ENCODE data around the gene SNAPC3.

The SNAPC3 gene

DNA sequence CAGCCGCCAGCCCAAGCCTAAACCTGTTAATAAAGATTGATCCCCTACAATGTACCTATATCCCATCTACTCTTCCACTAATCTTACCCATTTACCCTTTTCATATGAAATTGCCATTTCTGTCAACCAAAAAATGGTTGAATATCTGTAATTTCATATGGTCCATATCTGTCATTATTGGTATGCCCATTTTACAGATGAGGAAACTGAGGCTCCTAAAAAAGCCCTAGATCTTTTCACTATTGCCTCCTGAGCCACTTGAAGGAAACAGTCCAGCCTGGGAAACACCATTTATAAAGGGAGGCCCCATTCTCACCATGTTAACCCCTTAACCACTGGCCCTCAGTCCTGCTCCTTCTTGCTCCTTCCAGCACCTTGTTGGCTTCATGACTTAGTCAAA is 41.2 kb upstream of the SNAPC3 start:
- POLR2A ChIA-PET, result no interaction called here
- Histone ChIP-seq H3K36me3 (ENCODE audit: control insufficient read depth in 2 of 2, insufficient read depth in 1 of 2, low read length in 2 of 2) (no peaks in the 10 kb centered on the region), H3K4me1 (ENCODE audit: control insufficient read depth, insufficient read depth, low read length) (no peaks in the 10 kb centered on the region), H3K4me3 (ENCODE audit: low read depth, low read length) (no peak overlapping the region), H3K9me3 (ENCODE audit: control insufficient read depth, insufficient read depth, low read depth, low read length) (no peaks in the 10 kb centered on the region), H3K27ac (ENCODE audit: extremely low read depth, low read depth, low read length) (no peak overlapping the region)
- CTCF ChIA-PET, result no interaction called here
- TF ChIP-seq, protein P1, sequence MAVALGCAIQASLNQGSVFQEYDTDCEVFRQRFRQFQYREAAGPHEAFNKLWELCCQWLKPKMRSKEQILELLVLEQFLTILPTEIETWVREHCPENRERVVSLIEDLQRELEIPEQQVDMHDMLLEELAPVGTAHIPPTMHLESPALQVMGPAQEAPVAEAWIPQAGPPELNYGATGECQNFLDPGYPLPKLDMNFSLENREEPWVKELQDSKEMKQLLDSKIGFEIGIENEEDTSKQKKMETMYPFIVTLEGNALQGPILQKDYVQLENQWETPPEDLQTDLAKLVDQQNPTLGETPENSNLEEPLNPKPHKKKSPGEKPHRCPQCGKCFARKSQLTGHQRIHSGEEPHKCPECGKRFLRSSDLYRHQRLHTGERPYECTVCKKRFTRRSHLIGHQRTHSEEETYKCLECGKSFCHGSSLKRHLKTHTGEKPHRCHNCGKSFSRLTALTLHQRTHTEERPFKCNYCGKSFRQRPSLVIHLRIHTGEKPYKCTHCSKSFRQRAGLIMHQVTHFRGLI (tag by site-specific recombination; IDR thresholded peaks at IDR 0.05), result no peak
- TF ChIP-seq ZNF837 (tag by site-specific recombination; IDR thresholded peaks at IDR 0.05) (no peak), ZNF335 (tag by site-specific recombination; conservative IDR thresholded peaks at IDR 0.05) (no peak), ZNF354C (tag by site-specific recombination; IDR thresholded peaks at IDR 0.05; ENCODE audit: borderline replicate concordance, low read depth) (no peak), ZNF701 (tag by site-specific recombination; IDR thresholded peaks at IDR 0.05) (no peak), ZNF169 (tag by site-specific recombination; IDR thresholded peaks at IDR 0.05) (no peak), ZFP69B (tag by site-specific recombination; IDR thresholded peaks at IDR 0.05) (no peak), ZNF16 (tag by site-specific recombination; IDR thresholded peaks at IDR 0.05; ENCODE audit: low read depth) (no peak), ZXDB (tag by site-specific recombination; IDR thresholded peaks at IDR 0.05) (no peak), ZNF423 (tag by site-specific recombination; IDR thresholded peaks at IDR 0.05) (no peak), ZNF221 (tag by site-specific recombination; IDR thresholded peaks at IDR 0.05; ENCODE audit: borderline replicate concordance) (no peak), ZIC2 (tag by site-specific recombination; IDR thresholded peaks at IDR 0.05) (no peak), ZFP37 (tag by site-specific recombination; IDR thresholded peaks at IDR 0.05) (no peak), ZNF274 (IDR thresholded peaks at IDR 0.05; ENCODE audit: low read length) (no peak), ZNF274 (tag by site-specific recombination; IDR thresholded peaks at IDR 0.05; ENCODE audit: borderline replicate concordance) (no peak)
- TF ChIP-seq, protein P2, sequence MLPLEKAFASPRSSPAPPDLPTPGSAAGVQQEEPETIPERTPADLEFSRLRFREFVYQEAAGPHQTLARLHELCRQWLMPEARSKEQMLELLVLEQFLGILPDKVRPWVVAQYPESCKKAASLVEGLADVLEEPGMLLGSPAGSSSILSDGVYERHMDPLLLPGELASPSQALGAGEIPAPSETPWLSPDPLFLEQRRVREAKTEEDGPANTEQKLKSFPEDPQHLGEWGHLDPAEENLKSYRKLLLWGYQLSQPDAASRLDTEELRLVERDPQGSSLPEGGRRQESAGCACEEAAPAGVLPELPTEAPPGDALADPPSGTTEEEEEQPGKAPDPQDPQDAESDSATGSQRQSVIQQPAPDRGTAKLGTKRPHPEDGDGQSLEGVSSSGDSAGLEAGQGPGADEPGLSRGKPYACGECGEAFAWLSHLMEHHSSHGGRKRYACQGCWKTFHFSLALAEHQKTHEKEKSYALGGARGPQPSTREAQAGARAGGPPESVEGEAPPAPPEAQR (tag by site-specific recombination; IDR thresholded peaks at IDR 0.05), result no peak
- TF ChIP-seq, protein P3, sequence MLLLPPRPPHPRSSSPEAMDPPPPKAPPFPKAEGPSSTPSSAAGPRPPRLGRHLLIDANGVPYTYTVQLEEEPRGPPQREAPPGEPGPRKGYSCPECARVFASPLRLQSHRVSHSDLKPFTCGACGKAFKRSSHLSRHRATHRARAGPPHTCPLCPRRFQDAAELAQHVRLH (tag by site-specific recombination; IDR thresholded peaks at IDR 0.05), result no peak
- TF ChIP-seq, protein P4, sequence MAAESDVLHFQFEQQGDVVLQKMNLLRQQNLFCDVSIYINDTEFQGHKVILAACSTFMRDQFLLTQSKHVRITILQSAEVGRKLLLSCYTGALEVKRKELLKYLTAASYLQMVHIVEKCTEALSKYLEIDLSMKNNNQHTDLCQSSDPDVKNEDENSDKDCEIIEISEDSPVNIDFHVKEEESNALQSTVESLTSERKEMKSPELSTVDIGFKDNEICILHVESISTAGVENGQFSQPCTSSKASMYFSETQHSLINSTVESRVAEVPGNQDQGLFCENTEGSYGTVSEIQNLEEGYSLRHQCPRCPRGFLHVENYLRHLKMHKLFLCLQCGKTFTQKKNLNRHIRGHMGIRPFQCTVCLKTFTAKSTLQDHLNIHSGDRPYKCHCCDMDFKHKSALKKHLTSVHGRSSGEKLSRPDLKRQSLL (tag by site-specific recombination; IDR thresholded peaks at IDR 0.05), result no peak
- TF ChIP-seq, protein P5, sequence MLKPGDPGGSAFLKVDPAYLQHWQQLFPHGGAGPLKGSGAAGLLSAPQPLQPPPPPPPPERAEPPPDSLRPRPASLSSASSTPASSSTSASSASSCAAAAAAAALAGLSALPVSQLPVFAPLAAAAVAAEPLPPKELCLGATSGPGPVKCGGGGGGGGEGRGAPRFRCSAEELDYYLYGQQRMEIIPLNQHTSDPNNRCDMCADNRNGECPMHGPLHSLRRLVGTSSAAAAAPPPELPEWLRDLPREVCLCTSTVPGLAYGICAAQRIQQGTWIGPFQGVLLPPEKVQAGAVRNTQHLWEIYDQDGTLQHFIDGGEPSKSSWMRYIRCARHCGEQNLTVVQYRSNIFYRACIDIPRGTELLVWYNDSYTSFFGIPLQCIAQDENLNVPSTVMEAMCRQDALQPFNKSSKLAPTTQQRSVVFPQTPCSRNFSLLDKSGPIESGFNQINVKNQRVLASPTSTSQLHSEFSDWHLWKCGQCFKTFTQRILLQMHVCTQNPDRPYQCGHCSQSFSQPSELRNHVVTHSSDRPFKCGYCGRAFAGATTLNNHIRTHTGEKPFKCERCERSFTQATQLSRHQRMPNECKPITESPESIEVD (tag by site-specific recombination; IDR thresholded peaks at IDR 0.05), result no peak

DNA sequence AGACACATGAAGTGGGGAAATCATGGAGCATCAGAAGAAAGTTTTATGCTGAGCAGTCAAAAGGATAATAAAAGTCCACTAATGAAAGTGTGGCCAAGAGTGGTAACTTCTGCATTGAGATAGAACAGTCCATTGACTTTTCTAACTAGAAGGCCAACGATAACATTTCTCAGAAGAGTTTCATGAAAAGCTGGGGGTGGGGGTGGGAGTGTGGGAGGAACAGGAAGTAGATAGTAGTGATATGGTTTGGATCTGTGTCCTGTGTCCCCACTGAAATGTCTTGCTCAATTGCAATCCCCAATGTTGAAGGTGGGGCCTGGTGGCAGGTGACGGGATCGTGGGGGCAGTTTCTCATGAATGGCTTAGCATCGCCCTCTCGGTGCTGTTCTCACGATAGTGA is 36.2 kb upstream of the SNAPC3 start:
- Histone ChIP-seq H3K4me1 (ENCODE audit: control insufficient read depth, insufficient read depth, low read length) (no peaks in the 10 kb centered on the region), H3K4me3 (ENCODE audit: low read depth, low read length) (no peak overlapping the region), H3K9me3 (ENCODE audit: control insufficient read depth, insufficient read depth, low read depth, low read length) (no peaks in the 10 kb centered on the region), H3K27ac (ENCODE audit: extremely low read depth, low read depth, low read length) (no peak overlapping the region), H3K36me3 (ENCODE audit: control insufficient read depth in 2 of 2, insufficient read depth in 1 of 2, low read length in 2 of 2) (no peaks in the 10 kb centered on the region)
- CTCF ChIA-PET, result interaction anchor here (1.7 kb wide), 1 partner anchor 16 kb away, joined by 3 read pairs; no protein-coding TSS in a partner anchor
- POLR2A ChIA-PET, result no interaction called here
- TF ChIP-seq ZNF132 (tag by site-specific recombination; IDR thresholded peaks at IDR 0.05; ENCODE audit: borderline replicate concordance) (no peak), KLF10 (tag by site-specific recombination; IDR thresholded peaks at IDR 0.05) (no peak), ZNF48 (tag by site-specific recombination; IDR thresholded peaks at IDR 0.05) (no peak), ZNF433 (tag by site-specific recombination; IDR thresholded peaks at IDR 0.05; ENCODE audit: low read depth) (no peak)
- TF ChIP-seq, protein P6, sequence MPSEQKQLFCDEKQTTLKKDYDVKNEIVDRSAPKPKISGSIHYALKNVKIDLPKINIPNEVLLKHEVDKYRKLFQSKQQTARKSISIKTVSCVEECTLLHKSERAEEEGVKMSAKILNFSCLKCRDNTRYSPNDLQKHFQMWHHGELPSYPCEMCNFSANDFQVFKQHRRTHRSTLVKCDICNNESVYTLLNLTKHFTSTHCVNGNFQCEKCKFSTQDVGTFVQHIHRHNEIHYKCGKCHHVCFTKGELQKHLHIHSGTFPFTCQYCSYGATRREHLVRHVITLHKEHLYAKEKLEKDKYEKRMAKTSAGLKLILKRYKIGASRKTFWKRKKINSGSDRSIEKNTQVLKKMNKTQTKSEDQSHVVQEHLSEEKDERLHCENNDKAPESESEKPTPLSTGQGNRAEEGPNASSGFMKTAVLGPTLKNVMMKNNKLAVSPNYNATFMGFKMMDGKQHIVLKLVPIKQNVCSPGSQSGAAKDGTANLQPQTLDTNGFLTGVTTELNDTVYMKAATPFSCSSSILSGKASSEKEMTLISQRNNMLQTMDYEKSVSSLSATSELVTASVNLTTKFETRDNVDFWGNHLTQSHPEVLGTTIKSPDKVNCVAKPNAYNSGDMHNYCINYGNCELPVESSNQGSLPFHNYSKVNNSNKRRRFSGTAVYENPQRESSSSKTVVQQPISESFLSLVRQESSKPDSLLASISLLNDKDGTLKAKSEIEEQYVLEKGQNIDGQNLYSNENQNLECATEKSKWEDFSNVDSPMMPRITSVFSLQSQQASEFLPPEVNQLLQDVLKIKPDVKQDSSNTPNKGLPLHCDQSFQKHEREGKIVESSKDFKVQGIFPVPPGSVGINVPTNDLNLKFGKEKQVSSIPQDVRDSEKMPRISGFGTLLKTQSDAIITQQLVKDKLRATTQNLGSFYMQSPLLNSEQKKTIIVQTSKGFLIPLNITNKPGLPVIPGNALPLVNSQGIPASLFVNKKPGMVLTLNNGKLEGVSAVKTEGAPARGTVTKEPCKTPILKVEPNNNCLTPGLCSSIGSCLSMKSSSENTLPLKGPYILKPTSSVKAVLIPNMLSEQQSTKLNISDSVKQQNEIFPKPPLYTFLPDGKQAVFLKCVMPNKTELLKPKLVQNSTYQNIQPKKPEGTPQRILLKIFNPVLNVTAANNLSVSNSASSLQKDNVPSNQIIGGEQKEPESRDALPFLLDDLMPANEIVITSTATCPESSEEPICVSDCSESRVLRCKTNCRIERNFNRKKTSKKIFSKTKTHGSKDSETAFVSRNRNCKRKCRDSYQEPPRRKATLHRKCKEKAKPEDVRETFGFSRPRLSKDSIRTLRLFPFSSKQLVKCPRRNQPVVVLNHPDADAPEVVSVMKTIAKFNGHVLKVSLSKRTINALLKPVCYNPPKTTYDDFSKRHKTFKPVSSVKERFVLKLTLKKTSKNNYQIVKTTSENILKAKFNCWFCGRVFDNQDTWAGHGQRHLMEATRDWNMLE (tag by site-specific recombination; conservative IDR thresholded peaks at IDR 0.05; ENCODE audit: low read depth), result no peak
